Thoracic aorta (tissue), 2 donors: ENCODE measurements around the gene CCNL1. TPM values are rescaled to one million over a fixed set of nuclear protein-coding genes. Genes with fewer than 3 reads are reported as not detected.
A peak's percentile ranks its signal among the peaks of the same experiment; 100 is the strongest.

ENCODE experiments used
- ATAC-seq: fragments of 150-250 bp; one replicate; pipeline ENCODE4 v1.8.0; 2017; ENCODE audit warnings: low read depth; ENCODE audit not compliant: insufficient number of reproducible peaks, low FRiP score
- DNase-seq: peaks from one replicate; pipeline ENCODE4 v3.0.0-alpha.2; 2020; ENCODE audit warnings: low spot score
- H3K27ac ChIP-seq, 2 donors: fragments of 200-600 bp; sonication (generic); 1 replicate in 1 of 2; 2 replicates in 1 of 2; pipeline ENCODE4 v1.5.1; 2016; ENCODE audit warnings: mild to moderate bottlenecking in 2 of 2, moderate library complexity in 2 of 2
- H3K27me3 ChIP-seq: fragments of 200-600 bp; sonication (generic); replicated peaks from 2 replicates; pipeline ENCODE4 v1.6.0; 2016; ENCODE audit warnings: mild to moderate bottlenecking; ENCODE audit not compliant: insufficient read depth
- H3K36me3 ChIP-seq: fragments of 200-600 bp; sonication (generic); one replicate; pipeline ENCODE4 v1.5.1; 2016
- H3K4me1 ChIP-seq, 2 donors: fragments of 200-600 bp; sonication (generic); 1 replicate in 1 of 2; 2 replicates in 1 of 2; pipeline versions ENCODE4 v1.5.1 to v1.6.0; 2016; ENCODE audit warnings: low read depth in 2 of 2, mild to moderate bottlenecking in 1 of 2; ENCODE audit not compliant: control insufficient read depth in 1 of 2
- H3K4me3 ChIP-seq: fragments of 200-600 bp; sonication (generic); 2 replicates; pipeline ENCODE4 v1.5.1; 2016; ENCODE audit warnings: mild to moderate bottlenecking
- H3K9me3 ChIP-seq: fragments of 200-600 bp; sonication (generic); 2 replicates; pipeline ENCODE4 v1.5.1; 2016
- CTCF ChIP-seq: fragments of 200-600 bp; sonication (generic); IDR thresholded peaks from one replicate; pipeline ENCODE4 v1.5.1; 2019; ENCODE audit warnings: antibody characterized with exemption
- total RNA-seq, 2 donors: library from RNA; depleted of rRNA; stranded (reverse); fragments of >200 nt; gene quantifications; one replicate each; pipeline versions ENCODE4 v1.1.0 to v1.2.3, GENCODE V29; 2016

CCNL1 gene
- total RNA-seq, 2 donors from 2014 or later, result 210 to 387 TPM

DNA sequence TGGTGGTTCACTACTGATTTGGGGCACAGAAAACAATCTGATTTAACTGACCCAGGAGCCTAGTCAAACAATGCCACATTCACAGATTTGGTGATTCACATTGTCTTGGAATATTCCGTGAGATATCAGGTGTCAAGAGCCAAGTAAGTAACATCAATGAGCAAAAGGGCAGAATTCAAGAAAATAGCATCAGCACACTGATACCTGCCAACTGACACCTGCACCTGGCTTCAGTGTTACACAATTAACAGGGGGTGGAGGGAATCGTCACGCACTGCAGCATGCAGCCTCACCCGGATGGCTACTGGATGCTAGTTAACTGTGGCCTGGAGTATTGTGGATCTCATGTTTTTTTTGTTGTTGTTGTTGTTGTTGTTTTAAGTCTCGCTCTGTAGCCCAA is 17.6 kb downstream of the CCNL1 start:
- no peak for ATAC-seq
- peaks cover 38% of the 10 kb centered on the region for H3K36me3 ChIP-seq
- TF ChIP-seq CTCF, result no peak

DNA sequence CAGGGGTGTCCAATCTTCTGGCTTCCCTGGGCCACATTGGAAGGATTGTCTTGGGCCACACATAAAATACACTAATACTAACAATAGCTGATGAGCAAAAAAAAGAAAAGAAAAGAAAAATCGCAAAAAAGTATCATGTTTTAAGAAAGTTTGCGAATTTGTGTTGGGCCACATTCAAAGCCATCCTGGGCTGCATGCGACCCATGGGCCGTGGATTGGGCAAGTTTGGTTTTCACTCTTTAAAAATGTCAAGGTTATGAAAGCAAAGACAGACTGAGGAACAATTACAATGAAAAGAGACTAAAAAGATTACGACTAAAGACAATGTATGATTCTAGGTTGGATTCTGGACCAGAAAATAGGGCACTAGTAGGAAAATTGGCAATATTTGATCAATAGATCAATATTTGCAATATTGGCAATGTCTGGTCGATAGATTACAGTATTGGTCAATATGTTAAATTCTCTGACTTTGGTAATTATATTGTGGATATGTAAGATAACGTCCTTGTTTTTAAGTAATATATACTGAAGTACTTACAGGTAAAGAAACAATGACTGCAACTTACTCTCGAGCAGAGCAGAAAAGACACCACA is 19.9 kb downstream of the CCNL1 start:
- no peak for TF ChIP-seq CTCF
- H3K4me3 ChIP-seq, result no peak overlapping the region
- no peak for ATAC-seq
- H3K27ac ChIP-seq, result no peak overlapping the region
- peaks cover 21% of the 10 kb centered on the region for H3K36me3 ChIP-seq
- DNase-seq, result no peak
- peaks cover 19 to 29% of the 10 kb centered on the region in 2 donors for H3K4me1 ChIP-seq
- H3K27me3 ChIP-seq, result no peaks in the 10 kb centered on the region
- H3K9me3 ChIP-seq, result no peaks in the 10 kb centered on the region

More for the DNA sequence above, 17.6 kb downstream of the CCNL1 start:
- Histone ChIP-seq H3K27ac (no peak overlapping the region), H3K9me3 (no peaks in the 10 kb centered on the region), H3K4me1 (peaks cover 0 to 13% of the 10 kb centered on the region in 2 donors), H3K27me3 (no peaks in the 10 kb centered on the region), H3K4me3 (no peak overlapping the region)
- no peak for DNase-seq

GRCh38 chr3:157136647-157137387 is 23.1 kb downstream of the CCNL1 start:
- no peak for ATAC-seq
- no peaks in the 10 kb centered on the region for H3K36me3 ChIP-seq
- no peaks in the 10 kb centered on the region for H3K9me3 ChIP-seq
- peaks cover 28 to 60% of the 10 kb centered on the region in 2 donors for H3K4me1 ChIP-seq
- H3K27ac ChIP-seq, result peak overlapping the region; percentile 62 to 76
- no peak for DNase-seq
- no peak for TF ChIP-seq CTCF
- no peaks in the 10 kb centered on the region for H3K27me3 ChIP-seq
- H3K4me3 ChIP-seq, result no peak overlapping the region

DNA sequence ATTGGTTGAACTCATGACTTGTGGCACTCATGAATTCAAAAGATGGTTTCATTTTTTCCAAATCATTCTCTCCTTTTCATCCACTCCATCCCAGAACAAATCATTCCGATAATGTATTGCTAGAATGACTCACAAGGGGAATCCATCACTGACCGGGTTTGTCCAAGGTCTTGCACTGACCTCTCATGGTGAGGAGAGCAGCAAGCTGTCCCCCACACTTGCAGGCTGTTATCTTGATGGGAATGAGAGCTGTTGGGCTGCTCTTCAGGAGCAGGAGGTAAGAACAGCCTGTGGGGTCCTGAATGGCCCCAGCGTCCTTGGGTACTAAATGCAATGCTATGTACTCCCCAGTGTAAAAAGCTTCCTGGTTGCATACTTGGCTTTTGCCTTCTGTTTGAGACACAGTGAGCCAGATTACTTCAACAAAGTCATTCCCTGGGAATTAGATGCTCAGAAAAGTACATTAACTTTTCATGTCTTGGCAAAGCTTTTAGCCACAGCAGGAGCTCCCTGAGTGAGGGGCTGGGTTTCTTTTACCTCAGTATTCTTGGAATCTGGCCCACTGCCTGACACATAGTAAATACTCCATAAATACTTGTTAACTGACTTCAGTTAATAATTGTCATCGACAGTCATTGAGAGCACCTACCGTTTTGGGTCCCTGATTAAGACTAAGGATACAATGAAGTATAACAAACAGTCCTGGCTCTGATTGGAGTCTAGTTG is 24.1 kb downstream of the CCNL1 start:
- no peak for TF ChIP-seq CTCF
- DNase-seq, result no peak
- H3K9me3 ChIP-seq, result no peaks in the 10 kb centered on the region
- no peaks in the 10 kb centered on the region for H3K27me3 ChIP-seq
- no peaks in the 10 kb centered on the region for H3K36me3 ChIP-seq
- H3K4me1 ChIP-seq, result peaks cover 31 to 70% of the 10 kb centered on the region in 2 donors
- H3K27ac ChIP-seq, result peak overlapping the region; percentile 62 to 76
- peak; percentile 38 for ATAC-seq
- no peak overlapping the region for H3K4me3 ChIP-seq

GRCh38 chr3:157134620-157135191 is 25.2 kb downstream of the CCNL1 start:
- ATAC-seq, result no peak
- H3K4me1 ChIP-seq, result peaks cover 31 to 70% of the 10 kb centered on the region in 2 donors
- DNase-seq, result peak; percentile 48

More at GRCh38 chr3:157134620-157135191, 25.2 kb downstream of the CCNL1 start:
- no peaks in the 10 kb centered on the region for H3K9me3 ChIP-seq
- TF ChIP-seq CTCF, result no peak
- no peaks in the 10 kb centered on the region for H3K27me3 ChIP-seq
- no peak overlapping the region for H3K4me3 ChIP-seq
- H3K36me3 ChIP-seq, result no peaks in the 10 kb centered on the region
- peak overlapping the region; percentile 62 to 76 for H3K27ac ChIP-seq
